Ammon's horn (tissue), 1 donor: ENCODE results near the gene FUT3.

Experiments used
- DNase-seq: peaks from one replicate; pipeline ENCODE4 v3.0.0-alpha.2; 2016; ENCODE audit warnings: low spot score

The FUT3 gene

DNA sequence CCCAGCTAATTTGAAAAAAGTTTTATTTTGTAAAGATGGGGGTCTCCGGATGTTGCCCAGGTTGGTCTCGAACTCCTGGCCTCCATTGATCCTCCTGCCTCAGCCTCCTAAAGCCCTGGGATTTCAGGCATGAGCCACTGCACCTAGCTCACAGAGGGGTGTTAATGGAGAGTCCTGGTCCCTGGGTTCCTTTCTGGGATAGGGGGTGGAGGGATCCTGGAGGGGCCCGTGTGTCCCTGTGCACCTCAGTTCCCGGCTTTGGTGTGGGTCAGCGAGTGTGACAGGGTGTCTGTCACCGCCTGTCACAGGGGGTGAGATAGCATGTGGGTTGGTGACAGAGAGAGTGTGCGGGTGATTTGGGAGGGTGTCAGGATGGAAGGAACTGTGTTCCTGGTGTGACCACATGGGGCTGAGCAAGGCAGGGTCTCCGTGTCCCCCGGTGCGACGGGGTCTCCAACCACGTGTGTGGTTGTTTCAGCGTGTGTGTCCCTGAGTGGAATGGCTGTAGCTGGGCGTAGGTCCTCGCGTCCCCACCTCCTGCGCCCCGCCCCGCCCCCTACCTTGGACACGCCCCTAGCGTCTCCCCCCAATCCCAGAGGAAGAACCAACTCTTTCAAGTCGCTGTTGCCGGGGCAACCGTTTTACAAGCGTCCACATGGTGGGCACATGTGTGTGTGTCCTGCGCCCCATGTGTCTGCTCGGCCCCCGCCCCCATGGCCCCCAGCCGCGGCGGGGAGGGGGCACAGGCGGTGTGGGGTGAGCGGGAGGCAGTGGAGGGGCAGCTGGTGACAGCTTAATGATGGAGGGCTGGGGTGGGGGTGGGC, 49.2 kb downstream of the FUT3 start:
- DNase-seq = no peak

DNA sequence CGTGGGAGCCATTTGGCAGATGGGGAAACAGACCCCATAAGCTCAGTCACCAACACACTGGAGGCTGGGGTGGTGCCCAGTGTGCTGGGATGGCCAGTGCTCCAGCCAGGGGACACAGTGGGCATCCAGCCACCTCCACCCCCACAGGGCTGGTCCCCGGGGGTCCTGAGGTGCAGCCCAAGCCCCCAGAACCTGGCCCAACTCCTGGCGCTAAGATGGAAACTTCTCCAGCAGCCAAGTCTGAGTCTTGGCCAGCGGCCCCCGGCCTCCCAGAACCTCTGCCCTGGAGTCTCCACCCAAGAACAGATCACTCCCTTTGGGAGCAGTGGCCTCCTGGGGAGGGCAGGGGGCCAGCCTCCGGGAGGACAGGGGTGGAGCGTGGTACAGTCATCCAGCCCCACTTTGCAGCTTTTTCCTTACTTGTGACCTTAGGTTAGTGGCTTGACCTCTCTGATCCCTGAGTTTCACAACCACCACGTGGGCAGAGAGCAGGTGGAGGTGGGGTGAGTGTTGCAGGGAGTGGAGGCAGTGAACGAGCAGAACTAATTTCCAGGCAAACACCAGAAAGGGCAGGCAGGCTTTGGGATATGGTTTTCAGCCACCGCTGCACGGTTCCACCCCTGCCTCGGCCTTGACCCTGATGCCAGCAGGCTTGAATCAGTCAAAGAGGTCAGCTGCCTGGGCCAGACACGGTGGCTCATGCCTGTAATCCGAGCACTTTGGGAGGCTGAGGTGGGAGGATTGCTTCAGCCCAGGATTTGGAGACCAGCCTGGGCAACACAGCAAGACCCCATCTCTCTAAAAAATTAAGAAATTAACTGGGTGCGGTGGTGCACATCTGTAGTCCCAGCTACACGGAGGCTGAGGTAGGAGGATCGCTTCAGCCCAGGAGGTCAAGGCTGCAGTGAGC, 50.6 kb downstream of the FUT3 start:
- no peak for DNase-seq

- DNase-seq = no peak
Measured at GRCh38 chr19:5799247-5800241, 51.7 kb downstream of the FUT3 start.

DNA sequence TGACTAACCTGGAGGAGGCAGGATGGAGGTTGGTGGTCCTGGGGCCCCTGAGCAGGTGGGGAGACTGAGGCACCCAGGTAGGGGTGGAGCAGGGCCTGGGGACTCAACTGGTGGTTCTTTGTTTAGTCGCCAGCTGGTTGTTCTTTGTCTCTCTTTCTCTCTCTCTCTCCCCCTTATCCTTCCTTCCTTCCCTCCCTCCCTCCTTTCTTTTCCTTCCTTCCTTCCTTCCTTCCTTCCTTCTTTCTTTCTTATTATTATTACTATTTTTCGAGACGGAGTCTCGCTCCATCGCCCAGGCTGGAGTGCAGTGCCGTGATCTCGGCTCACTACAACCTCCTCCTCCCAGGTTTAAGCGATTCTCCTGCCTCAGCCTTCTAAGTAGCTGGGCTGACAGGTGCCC, 53.0 kb downstream of the FUT3 start:
- no peak for DNase-seq

GRCh38 chr19:5795382-5795919, 55.8 kb downstream of the FUT3 start:
- no peak for DNase-seq

GRCh38 chr19:5793188-5793587, 58.1 kb downstream of the FUT3 start:
- no peak for DNase-seq
